T-helper 1 cell treated with Interleukin-12 subunit alpha and Interleukin-12 subunit beta and Interleukin-4 antibody, amounts not matched to agents 30 ng/mL and 1 ng/mL, for 36 hours (primary cell): ENCODE results near the gene FRAS1. TPM values are rescaled to one million over a fixed set of nuclear protein-coding genes. Genes with fewer than 3 reads are reported as not detected.

Experiments used
- intact Hi-C: fragments of 100-400 bp; cut with micrococcal nuclease; formaldehyde crosslinking; loops from one replicate; pipeline ENCODE4 v1.15.1; 2024
- total RNA-seq: library from RNA; stranded (reverse); gene quantifications from 2 replicates; pipeline ENCODE4 v1.2.3, GENCODE V29; 2022

Gene FRAS1
- total RNA-seq, 1 donor from 2014 or later = not detected

DNA sequence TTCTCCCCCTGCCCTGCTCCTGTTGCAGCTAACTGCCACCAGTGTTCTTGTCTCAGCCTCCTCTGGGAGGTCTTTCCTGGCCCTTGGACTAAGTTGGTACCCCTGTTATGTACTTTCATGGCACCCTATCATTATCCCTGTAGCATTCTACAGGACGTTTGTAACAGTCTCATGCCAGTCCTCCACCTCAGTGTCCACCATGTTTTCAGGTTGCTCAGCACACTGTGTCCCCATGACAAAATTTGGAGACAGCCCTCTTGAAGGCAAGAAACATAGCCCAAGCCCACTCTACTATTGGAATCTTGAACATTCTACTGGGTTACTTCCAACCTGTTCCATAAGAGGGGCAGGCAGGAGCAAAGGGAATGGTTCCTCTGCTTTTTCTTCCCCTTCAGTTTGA, 300.0 kb downstream of the FRAS1 start:
- intact Hi-C loops = no loop called here

DNA sequence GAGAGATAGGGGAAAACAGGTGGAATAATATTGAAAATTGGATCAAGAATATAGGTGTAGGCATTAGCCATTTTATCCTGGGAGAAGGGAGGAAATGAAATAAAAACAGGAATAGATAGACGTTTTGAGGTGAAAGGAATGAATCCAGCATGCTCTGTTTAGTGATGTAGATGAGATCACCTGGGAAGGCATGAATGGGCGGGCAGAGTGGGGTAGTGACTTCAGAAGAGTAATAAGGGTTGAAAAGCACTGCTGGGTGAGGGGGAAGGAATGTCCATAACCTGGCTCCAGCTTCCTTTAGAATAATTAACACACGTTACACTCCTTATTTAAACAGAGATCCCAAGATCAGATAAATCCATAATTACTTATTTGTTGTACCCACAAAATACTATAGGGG, 303.3 kb downstream of the FRAS1 start:
- intact Hi-C loops = no loop called here

DNA sequence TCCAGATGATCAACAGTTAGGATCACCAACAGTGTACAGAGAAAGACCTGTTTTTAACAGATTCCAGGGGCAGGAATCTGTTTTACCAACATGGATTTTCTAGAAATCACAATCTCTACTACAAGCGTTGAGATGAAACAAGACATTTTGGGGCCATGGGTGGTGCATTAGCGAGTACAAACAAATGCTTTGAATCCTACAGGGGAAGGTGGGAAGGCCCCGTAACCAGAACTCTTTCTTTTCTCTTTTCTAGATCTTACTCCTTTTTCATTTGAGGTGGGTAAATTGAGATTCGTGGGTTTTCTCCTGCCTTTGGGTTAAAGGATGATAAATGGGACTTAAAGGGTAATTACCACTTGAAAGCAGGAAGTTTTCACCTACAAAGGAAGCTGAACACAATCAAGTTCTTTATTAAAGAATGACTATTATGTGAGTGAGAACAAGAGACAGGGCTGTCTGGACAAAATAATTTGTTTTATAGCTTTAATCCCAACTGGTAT, 304.5 kb downstream of the FRAS1 start:
- intact Hi-C loops = no loop called here

DNA sequence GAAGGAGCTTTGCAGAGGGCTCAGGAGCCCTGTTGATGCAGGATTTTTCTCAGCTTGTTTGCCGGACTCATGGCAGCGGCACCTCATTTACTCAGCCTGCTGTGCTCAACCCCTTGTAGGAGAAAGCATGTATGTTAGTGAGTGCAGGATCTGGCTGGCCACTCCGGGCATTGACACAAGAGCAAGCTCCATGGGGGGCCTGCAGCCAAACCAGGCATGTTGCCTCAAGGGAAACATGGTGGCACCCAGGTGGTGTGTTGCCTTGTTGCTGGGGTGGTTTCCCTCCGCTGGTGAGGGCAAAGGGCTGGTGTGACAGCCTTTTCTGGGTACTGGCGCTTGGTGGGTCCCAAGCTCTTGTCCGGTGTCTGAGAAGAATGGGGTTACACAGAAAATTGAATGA, 305.2 kb downstream of the FRAS1 start:
- intact Hi-C loops = no loop called here

DNA sequence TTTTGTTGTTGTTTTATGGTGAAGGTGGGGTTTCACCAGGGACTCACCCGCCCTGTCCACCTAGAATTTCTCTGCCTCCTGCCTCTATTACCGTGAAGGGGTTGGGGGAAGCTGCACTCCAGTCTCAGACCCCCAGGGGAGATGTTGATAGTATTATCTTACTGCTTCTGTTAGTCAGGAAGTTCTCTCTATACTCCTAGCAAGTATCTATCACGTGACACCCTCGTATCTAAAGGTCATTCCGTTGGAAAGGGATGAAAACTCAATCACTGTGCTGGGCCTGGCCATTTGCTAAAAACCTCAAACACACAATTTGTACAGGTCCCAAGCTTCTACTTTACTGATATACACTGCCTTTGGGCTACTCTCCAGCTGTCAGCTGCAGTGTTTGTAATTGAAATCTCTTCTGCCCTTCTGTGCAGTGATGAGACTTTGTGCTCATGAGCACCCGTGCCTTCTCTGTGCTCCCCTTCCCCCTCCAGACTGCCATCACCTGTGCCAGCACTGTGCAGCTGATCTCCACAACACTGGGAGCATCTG, 306.0 kb downstream of the FRAS1 start:
- intact Hi-C loops = no loop called here

DNA sequence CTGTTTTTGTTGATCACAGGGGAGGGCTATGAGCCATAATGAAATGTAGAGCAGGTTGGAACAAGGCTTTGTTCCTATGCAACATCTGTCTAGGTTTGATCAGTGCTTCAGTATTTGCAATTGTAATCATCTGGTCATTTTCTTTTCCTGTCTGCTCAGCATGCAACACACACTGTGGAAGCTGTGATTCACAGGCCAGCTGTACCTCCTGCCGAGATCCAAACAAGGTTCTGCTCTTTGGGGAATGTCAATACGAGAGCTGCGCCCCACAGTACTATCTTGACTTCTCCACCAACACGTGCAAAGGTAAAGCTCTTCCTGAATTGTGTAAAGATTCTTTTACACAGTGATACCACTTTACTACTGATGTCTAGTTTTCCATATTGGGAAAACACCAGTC, 312.6 kb downstream of the FRAS1 start:
- intact Hi-C loops = no loop called here

DNA sequence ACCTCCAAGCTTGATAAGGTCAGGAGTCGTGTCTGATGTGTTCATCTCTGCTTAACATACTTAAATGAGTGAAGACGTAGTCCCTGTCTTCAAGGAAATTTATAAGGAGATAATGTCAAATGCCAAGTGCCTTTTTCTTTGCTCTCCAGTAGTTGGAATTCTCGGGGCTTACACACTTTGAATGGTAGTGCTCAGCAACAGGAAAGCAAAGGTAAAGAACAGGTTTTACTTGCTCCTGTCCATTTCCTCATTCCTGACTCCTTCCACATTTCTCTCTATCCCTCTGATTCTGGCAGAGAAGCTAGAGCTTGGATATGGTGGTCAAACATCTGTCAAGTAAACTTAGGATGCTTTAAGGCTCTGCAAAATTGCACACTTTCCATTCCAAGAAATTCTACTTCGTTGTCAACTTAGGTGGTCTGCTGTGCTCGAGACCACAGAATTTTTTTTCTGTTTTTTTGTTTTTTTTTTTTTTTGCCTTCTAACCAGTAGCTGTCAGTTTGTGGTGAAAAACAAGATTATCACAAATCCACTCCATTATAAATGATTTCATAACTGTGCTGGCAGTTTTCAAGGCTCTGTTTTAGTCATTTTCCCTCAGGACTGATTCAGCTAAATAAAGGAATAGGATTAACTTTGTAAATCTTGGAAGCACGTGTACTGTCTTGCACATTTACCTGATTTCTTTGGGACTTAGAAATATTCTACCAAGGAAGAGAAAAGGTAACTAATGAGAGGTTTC, 313.7 kb downstream of the FRAS1 start:
- intact Hi-C loops = no loop called here

DNA sequence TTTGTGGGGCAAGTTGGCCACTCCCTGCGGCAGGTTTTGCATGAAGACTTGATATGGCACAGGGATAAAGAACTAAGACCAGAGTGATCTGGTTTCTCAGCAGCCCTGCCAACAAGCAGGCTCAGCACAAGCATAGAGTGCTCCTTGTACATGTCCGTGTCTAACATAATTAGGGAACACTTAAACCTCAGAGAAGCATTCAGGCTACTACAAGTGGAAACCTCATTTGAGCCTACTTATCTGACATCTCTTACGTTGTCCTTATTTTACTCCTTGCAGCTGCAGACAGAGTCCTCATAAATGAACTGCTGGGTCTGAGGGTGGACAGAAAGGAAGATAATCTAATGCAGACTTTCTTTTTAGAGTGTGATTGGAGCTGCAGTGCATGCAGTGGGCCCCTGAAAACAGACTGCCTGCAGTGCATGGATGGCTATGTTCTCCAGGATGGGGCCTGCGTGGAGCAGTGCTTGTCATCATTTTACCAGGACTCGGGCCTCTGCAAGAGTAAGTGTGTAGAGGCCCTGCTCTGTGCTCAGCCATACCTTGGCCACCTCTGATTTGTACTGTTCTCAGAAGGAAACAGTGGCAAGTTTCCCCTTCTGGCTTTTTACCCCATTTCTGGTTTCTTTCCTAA, 315.3 kb downstream of the FRAS1 start:
- intact Hi-C loops = no loop called here

DNA sequence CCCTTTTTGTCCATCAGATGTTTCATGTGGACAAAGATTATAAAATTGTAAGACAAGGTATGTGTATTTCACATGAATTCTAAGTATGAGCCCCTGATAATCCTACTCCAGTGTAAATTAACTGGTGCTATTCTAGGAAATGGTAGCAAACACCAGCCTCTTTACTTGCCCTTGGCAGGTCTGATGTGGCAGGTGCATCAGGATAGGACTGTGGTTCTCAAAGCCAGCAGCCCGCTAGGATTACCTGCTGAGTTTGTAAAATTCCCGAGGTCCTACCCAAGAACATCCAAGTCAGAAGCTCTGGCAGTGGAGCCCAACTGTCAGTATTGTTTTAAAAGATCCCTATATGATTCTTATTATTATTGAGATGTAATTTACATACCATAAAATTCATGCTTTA, 320.4 kb downstream of the FRAS1 start:
- intact Hi-C loops = no loop called here

DNA sequence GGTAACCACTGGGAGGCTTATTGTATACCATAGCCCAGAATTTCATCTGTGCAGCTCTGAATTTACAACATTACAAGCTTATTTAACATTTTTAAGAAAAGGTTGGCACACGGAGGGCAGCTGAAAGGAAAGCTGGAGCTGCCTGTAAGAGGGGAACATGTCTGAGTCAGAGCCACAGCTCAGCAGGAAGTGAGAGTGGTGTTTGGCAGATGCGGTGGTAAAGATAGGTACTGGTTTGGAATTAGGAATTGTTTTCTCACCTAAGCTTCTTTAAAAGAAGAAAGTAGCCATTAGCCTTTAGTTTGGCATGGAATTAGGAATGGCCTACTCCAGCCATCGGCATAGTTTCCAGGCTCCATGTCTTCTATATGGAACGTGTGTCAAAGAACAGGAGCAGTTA, 321.9 kb downstream of the FRAS1 start:
- intact Hi-C loops = no loop called here

DNA sequence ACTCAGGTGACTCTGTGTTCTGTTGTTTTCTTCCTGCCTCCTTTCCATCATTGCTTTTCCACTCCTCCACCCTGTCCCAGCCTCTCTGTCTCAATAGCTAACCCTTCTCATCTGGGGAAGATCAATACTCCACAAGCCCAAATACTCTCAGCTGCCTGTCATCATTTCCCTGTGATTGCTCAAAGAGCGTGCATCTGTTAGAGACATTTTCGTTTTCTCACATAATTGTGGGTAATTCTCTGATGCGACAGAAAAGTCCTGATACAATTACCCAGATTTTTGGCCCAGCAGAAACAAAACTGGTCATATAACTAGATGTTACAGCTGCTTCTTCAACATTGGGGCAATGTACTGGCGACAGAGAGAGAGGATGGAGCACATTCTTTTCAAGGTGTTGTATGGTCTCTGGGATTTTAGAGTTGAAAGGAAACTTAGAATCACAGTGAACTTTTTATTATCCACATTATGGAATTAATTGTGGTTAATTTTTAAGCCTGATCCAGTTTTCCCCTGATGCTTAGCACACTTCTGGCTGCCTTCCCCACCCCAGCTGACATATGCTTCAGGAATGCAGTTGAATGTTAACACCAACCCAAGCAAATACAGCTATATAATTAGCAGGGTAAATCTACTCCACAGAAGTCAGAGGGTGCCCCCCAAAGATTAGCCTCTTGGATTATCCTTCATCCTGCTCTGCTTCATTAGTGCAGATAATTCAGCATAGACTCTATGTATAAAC, 323.0 kb downstream of the FRAS1 start:
- intact Hi-C loops = no loop called here

DNA sequence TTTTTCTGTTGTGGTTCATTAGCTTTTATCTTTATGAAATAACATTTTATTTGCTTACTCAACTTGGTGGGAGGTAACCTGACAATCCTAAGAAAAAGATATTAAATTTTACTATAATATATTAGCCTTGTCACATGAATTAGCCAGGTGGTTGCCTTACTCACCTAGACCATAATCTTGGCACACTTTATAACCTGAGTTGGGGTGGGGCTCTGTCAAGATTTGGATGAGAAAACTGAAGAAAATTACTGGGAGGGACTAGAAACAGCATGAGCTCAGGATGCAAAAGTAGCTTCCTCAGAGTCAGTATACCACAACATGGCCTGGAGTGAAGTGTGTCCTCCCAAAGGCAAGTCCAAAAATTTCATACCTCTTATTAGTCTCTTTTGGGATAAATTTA, 329.6 kb downstream of the FRAS1 start:
- intact Hi-C loops = no loop called here

DNA sequence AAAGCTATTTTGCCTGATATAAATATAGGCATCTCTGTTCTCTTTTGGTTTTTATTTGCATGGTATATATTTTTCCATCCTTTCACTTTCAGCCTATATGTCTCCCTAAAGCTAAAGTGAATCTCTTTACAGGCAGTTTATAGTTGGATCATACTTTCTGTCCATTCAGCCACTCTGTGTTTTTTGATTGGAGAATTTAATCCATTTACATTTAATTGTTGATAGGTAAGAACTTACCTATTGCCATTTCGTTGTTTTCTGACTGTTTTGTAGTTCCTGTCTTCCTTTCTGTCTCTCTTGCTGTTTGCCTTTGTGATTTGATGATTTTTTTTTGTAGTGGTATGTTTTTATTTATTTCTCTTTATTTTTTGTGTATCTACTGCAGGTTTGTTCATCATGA, 338.5 kb downstream of the FRAS1 start:
- intact Hi-C loops = no loop called here

DNA sequence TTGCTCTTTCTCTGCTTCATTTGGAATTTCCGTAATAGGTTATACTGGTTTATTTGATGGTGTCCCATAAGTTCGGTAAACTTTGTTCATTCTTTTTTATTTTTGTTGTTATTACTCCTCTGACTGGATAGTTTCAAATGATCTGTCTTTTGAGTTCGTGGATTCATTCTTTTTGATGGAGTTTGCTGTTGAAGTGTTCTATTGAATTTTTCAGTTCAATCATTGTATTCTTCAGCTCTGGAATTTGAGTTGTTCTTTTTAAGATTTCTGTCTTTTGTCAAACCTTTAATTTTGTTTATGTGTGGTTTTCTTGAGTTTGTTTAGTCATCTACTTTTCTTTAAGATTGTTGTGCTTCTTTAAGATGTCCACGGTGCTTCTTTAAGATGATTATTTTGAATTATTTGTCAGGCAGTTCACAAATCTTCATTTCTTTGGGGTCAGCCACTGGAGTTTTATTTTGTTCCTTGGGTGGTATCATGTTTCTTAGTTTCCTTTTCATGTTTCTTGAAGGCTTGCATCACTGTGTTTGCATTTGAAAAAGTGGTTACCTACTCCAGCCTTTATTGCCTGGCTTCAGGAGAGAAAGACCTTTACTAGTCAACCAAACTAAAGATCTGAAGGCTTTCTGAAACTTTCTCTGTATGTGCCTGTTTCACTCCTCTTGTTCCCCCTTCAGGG, 339.6 kb downstream of the FRAS1 start:
- intact Hi-C loops = no loop called here

DNA sequence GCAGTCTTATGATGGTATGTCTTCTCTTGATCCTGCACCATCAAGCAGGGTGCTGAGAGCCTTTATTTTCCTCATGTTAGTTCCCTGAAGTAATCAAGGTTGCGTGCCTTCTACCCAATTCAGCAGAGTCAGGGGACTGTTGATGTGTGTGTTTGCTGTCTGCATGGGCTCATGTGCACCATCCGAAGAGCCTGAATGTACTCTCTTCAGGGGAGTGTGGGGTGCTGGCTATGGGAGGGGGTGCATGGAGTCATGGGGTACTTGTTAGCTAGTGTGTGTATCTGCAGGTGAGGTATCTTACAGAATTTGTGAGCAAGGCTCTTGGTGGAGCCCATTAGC, 340.1 kb downstream of the FRAS1 start:
- intact Hi-C loops = no loop called here

DNA sequence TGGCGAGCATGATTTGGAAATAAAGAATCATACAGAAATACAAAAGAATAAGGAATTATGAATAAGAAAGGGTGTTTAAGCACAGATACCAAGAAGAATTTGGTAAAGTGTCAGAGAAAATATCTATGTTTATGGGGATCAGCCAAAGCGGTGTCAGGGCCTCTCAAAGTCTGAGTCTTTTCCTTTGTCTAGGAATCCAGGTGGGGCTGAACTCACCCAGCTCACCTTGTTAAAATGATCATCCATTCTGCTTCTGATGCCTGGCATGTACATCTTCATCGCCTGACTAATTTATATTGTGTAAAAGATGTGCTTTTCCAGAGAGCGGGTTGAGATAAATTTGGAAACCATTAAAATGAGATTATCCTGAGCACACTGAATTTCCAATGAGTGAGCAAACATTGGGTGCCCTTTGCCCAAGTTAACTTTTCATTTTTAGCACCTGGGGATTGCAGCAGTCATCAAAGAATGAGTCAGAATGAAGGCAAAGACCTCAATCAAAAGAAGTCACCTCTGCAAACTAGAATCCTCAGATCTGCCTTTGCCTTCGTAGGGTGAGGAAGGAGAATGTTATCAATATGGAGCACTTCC, 352.6 kb downstream of the FRAS1 start:
- intact Hi-C loops = no loop called here

DNA sequence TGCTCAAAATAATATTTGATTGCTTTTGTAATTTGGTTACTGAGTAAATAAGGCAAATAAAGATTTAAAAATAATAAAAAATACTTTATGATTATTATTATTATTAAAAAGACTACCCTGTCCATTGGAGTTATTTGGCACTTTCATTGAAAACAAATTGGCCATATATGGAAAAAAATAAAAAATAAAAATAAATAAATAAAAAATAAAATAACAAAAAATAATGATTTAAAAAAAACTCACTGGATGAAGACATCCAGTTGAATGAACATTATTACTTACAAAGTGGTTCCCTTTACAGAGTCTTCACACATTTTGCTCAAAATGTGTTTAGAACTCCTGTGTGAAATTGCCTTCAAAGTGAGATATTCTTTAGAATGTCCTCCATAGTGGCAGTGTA, 353.1 kb downstream of the FRAS1 start:
- intact Hi-C loops = no loop called here

DNA sequence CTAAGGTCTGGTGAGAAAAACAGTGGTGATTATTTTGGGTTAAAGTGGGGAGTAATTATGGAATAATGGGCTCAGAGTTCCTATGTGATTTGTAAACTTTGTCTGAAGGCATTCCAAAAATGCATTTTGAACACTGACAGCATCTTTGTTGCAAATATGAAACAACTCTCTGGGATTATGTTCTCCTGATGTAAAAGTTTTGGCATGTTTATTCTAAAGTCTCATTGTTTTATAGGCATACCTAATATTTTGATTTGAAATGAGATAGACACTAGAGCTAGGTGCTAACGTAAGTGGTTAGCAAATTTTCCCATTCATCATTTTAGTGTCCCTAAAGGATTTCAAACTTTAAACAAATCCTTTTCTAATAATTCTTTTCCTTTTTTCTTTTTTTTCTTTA, 353.6 kb downstream of the FRAS1 start:
- intact Hi-C loops = no loop called here

DNA sequence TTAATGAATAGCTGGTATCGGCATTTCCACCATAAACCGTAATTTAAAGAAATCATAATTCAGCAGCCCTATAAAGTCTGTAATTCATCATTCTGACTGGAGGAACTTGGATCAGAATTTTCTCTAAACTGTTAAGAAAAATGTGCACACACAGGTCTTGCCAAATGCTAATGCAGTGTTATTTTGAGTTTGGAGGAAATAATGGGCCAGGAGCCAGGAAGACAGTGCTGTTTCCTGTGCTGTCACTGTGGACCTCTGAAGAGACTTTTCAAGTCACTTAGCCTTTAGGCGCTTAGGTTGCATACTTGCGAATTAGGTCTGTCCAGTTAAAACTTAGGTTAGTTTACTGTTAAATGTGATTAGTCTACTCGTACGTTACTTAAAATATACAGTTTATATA, 357.0 kb downstream of the FRAS1 start:
- intact Hi-C loops = no loop called here

DNA sequence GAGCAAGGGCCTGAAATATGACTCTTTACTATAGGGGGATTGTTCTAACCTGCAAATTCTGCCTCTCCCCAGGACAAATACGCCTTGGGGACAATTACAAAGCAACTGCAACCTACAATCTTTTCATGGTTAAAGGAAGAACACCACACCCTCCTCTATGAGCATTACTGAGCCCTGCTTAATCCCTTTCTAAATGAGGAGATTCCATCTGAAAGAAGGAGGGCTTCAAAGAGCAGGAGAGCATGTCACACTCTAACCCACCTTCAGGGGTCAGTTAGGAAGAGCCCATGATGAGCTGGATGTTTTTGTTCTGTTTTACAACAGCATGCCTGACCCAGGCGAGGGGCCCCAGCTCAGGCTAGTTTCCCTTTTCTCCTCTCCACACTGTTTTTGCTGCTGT, 360.5 kb downstream of the FRAS1 start:
- intact Hi-C loops = no loop called here

DNA sequence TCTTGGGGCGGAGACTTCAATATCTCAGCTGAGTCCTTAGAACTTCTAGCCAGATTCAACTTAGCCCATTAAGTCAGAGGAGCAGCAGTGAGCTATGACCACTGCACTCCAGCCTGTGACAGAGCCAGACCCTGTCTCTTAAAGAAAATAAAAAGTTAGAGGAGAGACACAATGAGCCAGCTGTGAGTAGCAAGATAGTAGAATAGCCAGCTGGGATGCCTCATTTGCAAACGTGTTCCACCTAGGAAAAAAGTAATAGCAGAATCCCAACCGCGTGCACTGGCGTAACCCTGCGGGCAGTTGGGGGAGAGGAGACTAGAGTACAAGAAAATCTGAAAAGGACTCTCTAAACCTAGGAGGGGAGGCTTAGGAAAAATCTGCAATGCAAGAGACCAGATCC, 361.3 kb downstream of the FRAS1 start:
- intact Hi-C loops = no loop called here
